Colon (tissue), 2 donors: ENCODE measurements around the gene MYO1B.
"Not testable (repeated sequence)": the region's sequence is repeated elsewhere in the genome, so short reads cannot be mapped to it uniquely, and the experiment has no call there.

Experiments
- FAIRE-seq: peaks from 2 replicates; lab custom pipeline; 2012; peaks lifted over from hg19 to GRCh38; lab: Jason Lieb, UNC
- donor health status: control.
- donor health status: control.

MYO1B gene

GRCh38 chr2:191405546-191405945 lies 160.3 kb downstream of the MYO1B start:
- FAIRE-seq = no peak

- FAIRE-seq = no peak
Measured at GRCh38 chr2:191410646-191411436, 165.6 kb downstream of the MYO1B start.

GRCh38 chr2:191411472-191411871 lies 166.3 kb downstream of the MYO1B start:
- FAIRE-seq = no peak

- no peak for FAIRE-seq
Measured at GRCh38 chr2:191412353-191412752, 167.1 kb downstream of the MYO1B start.

- FAIRE-seq = no peak
Measured at GRCh38 chr2:191415101-191415500, 169.9 kb downstream of the MYO1B start.

- no peak for FAIRE-seq
Measured at GRCh38 chr2:191415858-191416257, 170.7 kb downstream of the MYO1B start.

- no peak for FAIRE-seq
Measured at GRCh38 chr2:191417746-191418145, 172.5 kb downstream of the MYO1B start.

- no peak for FAIRE-seq
Measured at GRCh38 chr2:191421950-191422349, 176.7 kb downstream of the MYO1B start.

- FAIRE-seq = no peak
Measured at GRCh38 chr2:191427031-191427430, 181.8 kb downstream of the MYO1B start.

GRCh38 chr2:191428141-191428540 lies 182.9 kb downstream of the MYO1B start:
- FAIRE-seq = no peak

GRCh38 chr2:191430476-191430875 lies 185.3 kb downstream of the MYO1B start:
- no peak for FAIRE-seq

- no peak for FAIRE-seq
Measured at GRCh38 chr2:191432121-191432520, 186.9 kb downstream of the MYO1B start.

- no peak for FAIRE-seq
Measured at GRCh38 chr2:191434072-191434471, 188.9 kb downstream of the MYO1B start.

- no peak for FAIRE-seq
Measured at GRCh38 chr2:191435141-191435540, 189.9 kb downstream of the MYO1B start.

GRCh38 chr2:191436368-191437055 lies 191.3 kb downstream of the MYO1B start:
- FAIRE-seq = no peak

- no peak for FAIRE-seq
Measured at GRCh38 chr2:191439481-191439880, 194.3 kb downstream of the MYO1B start.

GRCh38 chr2:191441496-191442214 lies 196.5 kb downstream of the MYO1B start:
- FAIRE-seq = no peak

- FAIRE-seq = no peak
Measured at GRCh38 chr2:191443446-191443845, 198.2 kb downstream of the MYO1B start.

- no peak for FAIRE-seq
Measured at GRCh38 chr2:191446910-191447309, 201.7 kb downstream of the MYO1B start.

GRCh38 chr2:191451116-191451515 lies 205.9 kb downstream of the MYO1B start:
- no peak for FAIRE-seq

GRCh38 chr2:191452065-191452464 lies 206.9 kb downstream of the MYO1B start:
- FAIRE-seq = no peak

GRCh38 chr2:191453761-191454160 lies 208.6 kb downstream of the MYO1B start:
- FAIRE-seq = no peak

GRCh38 chr2:191456506-191456905 lies 211.3 kb downstream of the MYO1B start:
- FAIRE-seq = not testable (repeated sequence)
